A673 (cell line): ENCODE data around the gene NDUFB3. TPM values are rescaled to one million over a fixed set of nuclear protein-coding genes. Genes with fewer than 3 reads are reported as not detected.
A peak's percentile ranks its signal among the peaks of the same experiment; 100 is the strongest.
"Not testable (repeated sequence)": the region's sequence is repeated elsewhere in the genome, so short reads cannot be mapped to it uniquely, and the experiment has no call there.

Experiments used
- Bru-seq: library from RNA; stranded (reverse); fragments of 400-500 nt; gene quantifications from one replicate; lab custom pipeline; 2021; lab: Mats Ljungman, UMichigan
- BruChase-seq, 2 experiments: library from RNA; stranded (reverse); fragments of 400-500 nt; gene quantifications; one replicate each; lab custom pipeline; 2021; lab: Mats Ljungman, UMichigan
- BruUV-seq: library from RNA; stranded (reverse); fragments of 400-500 nt; replicated peaks from 2 replicates; lab custom pipeline; 2021; lab: Mats Ljungman, UMichigan
- CTCF ChIA-PET: fragments of 300-600 bp; sonication (Branson Sonifier 250); formaldehyde crosslinking; loops from one replicate; lab custom pipeline; 2022; ENCODE audit warnings: antibody characterized with exemption; lab: Charles Lee
- POLR2A ChIA-PET: fragments of 300-600 bp; sonication (Branson Sonifier 250); formaldehyde crosslinking; loops from one replicate; lab custom pipeline; 2022; ENCODE audit warnings: antibody characterized with exemption; ENCODE audit not compliant: low non-redundant PET; lab: Charles Lee
- DNase-seq: peaks from one replicate; pipeline ENCODE4 v3.0.0-alpha.2; 2015; ENCODE audit warnings: low spot score
- H3K27ac ChIP-seq: fragments of 200-600 bp; sonication (generic); 2 replicates; pipeline ENCODE4 v1.5.1; 2016; ENCODE audit warnings: mixed run types, low read depth, mild to moderate bottlenecking, mixed read lengths, antibody characterized with exemption, low read length; ENCODE audit not compliant: poor library complexity, severe bottlenecking
- H3K27me3 ChIP-seq: fragments of 200-600 bp; sonication (generic); replicated peaks from 2 replicates; pipeline ENCODE4 v1.6.1; 2017; ENCODE audit warnings: mixed run types, low read depth, mild to moderate bottlenecking, mixed read lengths, antibody characterized with exemption, low read length; ENCODE audit not compliant: insufficient read depth, poor library complexity
- H3K36me3 ChIP-seq: fragments of 200-600 bp; sonication (generic); 2 replicates; pipeline ENCODE4 v1.6.1; 2016; ENCODE audit warnings: mixed run types, mild to moderate bottlenecking, mixed read lengths, antibody characterized with exemption, low read length; ENCODE audit not compliant: insufficient read depth, poor library complexity, severe bottlenecking
- H3K4me1 ChIP-seq: fragments of 200-600 bp; sonication (generic); 2 replicates; pipeline ENCODE4 v1.6.1; 2017; ENCODE audit warnings: mixed run types, mild to moderate bottlenecking, mixed read lengths, antibody characterized with exemption, low read length; ENCODE audit not compliant: insufficient read depth, poor library complexity, severe bottlenecking
- H3K4me3 ChIP-seq: fragments of 200-600 bp; sonication (generic); 2 replicates; pipeline ENCODE4 v1.5.1; 2016; ENCODE audit warnings: low read depth, mixed run types, mild to moderate bottlenecking, mixed read lengths, low read length; ENCODE audit not compliant: poor library complexity, severe bottlenecking
- H3K9me3 ChIP-seq: fragments of 200-600 bp; sonication (generic); 2 replicates; pipeline ENCODE4 v1.6.1; 2016; ENCODE audit warnings: mixed run types, low read depth, mild to moderate bottlenecking, mixed read lengths, antibody characterized with exemption, low read length; ENCODE audit not compliant: poor library complexity, severe bottlenecking
- EZH2 ChIP-seq: fragments of 200-600 bp; sonication (generic); IDR thresholded peaks from 2 replicates; pipeline ENCODE4 v1.6.1; 2017; ENCODE audit warnings: borderline replicate concordance, low read depth, mild to moderate bottlenecking, mixed read lengths, antibody characterized with exemption, low read length; ENCODE audit not compliant: poor library complexity, severe bottlenecking
- intact Hi-C: fragments of 100-400 bp; cut with micrococcal nuclease; formaldehyde crosslinking; loops from one replicate; pipeline ENCODE4 v1.10.0; 2022; ENCODE audit not compliant: unreplicated experiment
- long read RNA-seq: library from polyadenylated mRNA; stranded (forward); transcript quantifications from one replicate; pipeline ENCODE4 v2.0.0, GENCODE V29; 2022
- total RNA-seq: library from RNA; stranded (reverse); gene quantifications from 2 replicates; pipeline ENCODE4 v1.2.3, GENCODE V29; 2021
- TF ChIP-seq, protein P1 (sequence below): fragments of 300-800, 200-600 bp; sonication (generic); conservative IDR thresholded peaks from 2 replicates; pipeline ENCODE4 v1.5.1; 2017; ENCODE audit warnings: low read depth, mild to moderate bottlenecking, antibody characterized with exemption, low read length, moderate library complexity, mixed read lengths

Gene NDUFB3
- 119 and 120 TPM in 2 replicates for total RNA-seq
- percentile 73 among the genes with signal in this experiment for Bru-seq, nascent RNA
- percentile 61 among the genes with signal in this experiment for BruChase-seq, experiment 1, labeled RNA remaining after a 2-hour chase
- percentile 67 among the genes with signal in this experiment for BruChase-seq, experiment 2, labeled RNA remaining after a 6-hour chase
- long read RNA-seq, transcript NDUFB3-201 (3 exons, 755 nt), result major isoform, 116 of 323 reads
- long read RNA-seq, partial matches to known transcripts, result 202 of 323 reads
- long read RNA-seq, other reads (novel, unspliced or antisense), result 4 of 323 reads

DNA sequence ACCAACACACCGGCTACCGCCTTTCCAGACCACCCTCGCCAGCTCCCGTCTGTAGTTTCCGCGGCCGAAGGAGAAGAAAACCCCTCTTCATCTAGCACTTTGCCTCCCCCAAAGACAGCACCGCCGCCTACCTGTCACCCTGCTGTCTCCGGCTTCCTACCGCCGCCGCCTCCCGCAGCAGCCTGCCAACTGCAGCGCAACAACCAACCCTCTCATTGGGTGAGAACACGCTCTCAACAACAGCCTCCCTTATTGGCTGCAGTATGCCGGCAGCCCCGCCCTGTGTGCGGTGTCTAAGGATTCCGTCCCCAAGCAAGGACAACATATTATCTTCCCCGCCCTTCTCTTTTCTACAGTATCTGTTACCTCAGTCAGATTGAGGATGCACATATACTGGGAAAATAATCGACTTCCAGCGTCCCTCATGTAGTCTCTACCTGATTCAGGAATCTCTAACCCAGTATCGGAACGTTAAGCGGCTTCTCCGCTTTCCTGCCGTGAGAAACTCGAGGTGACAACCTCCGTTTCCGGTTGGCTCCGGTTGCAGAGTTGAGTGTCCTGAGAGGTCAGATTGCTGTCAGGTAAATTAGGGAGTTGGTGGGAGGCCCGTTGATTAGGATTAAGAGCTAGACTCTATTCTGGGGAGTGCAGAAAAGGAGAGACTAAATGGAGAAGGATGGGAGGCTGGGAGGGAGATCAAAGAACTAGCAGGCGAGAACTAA lies at the start of gene NDUFB3, which contains the start of gene HYCC2:
TSS of gene NDUFB3 (plus strand) at position 523 of the 722 bp plus-strand sequence. CDS start 6,882 bp downstream, outside the sequence.
TSS of gene HYCC2 (minus strand) at position 193 of the 722 bp plus-strand sequence. CDS start 47,662 bp downstream, outside the sequence.
- intact Hi-C loops, result loop anchor here (2.0 to 5.0 kb wide), 2 partner anchors 46 to 87 kb away; partner anchors contain the start of gene CFLAR
- POLR2A ChIA-PET, result interaction anchor here (0.6 kb wide), 1 partner anchor 20 kb away, joined by 3 read pairs; no protein-coding TSS in a partner anchor
- TF ChIP-seq, protein P1, sequence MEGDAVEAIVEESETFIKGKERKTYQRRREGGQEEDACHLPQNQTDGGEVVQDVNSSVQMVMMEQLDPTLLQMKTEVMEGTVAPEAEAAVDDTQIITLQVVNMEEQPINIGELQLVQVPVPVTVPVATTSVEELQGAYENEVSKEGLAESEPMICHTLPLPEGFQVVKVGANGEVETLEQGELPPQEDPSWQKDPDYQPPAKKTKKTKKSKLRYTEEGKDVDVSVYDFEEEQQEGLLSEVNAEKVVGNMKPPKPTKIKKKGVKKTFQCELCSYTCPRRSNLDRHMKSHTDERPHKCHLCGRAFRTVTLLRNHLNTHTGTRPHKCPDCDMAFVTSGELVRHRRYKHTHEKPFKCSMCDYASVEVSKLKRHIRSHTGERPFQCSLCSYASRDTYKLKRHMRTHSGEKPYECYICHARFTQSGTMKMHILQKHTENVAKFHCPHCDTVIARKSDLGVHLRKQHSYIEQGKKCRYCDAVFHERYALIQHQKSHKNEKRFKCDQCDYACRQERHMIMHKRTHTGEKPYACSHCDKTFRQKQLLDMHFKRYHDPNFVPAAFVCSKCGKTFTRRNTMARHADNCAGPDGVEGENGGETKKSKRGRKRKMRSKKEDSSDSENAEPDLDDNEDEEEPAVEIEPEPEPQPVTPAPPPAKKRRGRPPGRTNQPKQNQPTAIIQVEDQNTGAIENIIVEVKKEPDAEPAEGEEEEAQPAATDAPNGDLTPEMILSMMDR, result peak; percentile 34
- no peak for TF ChIP-seq EZH2

DNA sequence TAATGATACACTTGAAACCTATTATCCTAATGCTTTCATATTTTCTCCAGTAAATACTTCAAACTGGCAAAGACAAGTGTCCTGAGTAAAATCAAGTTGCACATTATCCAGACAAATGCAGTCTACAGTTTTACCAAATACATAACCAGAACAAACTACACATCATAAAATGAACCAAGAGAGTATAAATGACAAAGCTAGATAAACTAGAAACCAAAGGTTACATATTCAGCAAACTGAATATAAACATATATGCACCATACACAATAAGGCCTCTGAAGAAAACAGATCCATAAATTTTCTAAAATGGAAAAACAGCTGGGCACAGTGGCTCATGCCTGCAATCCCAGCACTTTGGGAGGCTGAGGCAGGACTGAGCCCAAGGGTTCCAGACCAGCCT lies 47.3 kb upstream of the NDUFB3 start:
- POLR2A ChIA-PET, result no interaction called here

More for the DNA sequence above, at the start of gene NDUFB3, which contains the start of gene HYCC2:
- Histone ChIP-seq H3K4me1 (peaks cover 22% of the 10 kb centered on the region), H3K27me3 (no peaks in the 10 kb centered on the region), H3K36me3 (no peaks in the 10 kb centered on the region), H3K4me3 (peak within 1 kb of the TSS; percentile 76), H3K27ac (peak within 1 kb of the TSS; percentile 90), H3K9me3 (no peaks in the 10 kb centered on the region)
- BruUV-seq, result no TSS peak
- peak; percentile 95 for DNase-seq
- CTCF ChIA-PET, result interaction anchor here (2.8 kb wide), 1 partner anchor 87 kb away, joined by 15 read pairs; no protein-coding TSS in a partner anchor

DNA sequence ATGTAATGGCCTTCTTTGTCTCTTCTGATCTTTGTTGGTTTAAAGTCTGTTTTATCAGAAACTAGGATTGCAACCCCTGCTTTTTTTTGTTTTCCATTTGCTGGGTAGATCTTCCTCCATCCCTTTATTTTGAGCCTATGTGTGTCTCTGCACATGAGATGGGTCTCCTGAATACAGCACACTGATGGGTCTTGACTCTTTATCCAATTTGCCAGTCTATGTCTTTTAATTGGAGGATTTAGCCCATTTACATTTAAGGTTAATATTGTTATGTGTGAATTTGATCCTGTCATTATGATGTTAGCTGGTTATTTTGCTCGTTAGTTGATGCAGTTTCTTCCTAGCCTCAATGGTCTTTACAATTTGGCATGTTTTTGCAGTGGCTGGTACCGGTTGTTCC lies 37.4 kb upstream of the NDUFB3 start:
- intact Hi-C loops, H3K4me3 ChIP-seq, H3K27me3 ChIP-seq, H3K9me3 ChIP-seq, H3K4me1 ChIP-seq, POLR2A ChIA-PET, H3K36me3 ChIP-seq, CTCF ChIA-PET, BruUV-seq, H3K27ac ChIP-seq, DNase-seq: not testable (repeated sequence)

More for the DNA sequence above, 47.3 kb upstream of the NDUFB3 start:
- Histone ChIP-seq H3K27me3 (no peaks in the 10 kb centered on the region), H3K36me3 (no peaks in the 10 kb centered on the region), H3K27ac (no peak overlapping the region), H3K4me3 (no peak overlapping the region), H3K4me1 (no peaks in the 10 kb centered on the region), H3K9me3 (no peaks in the 10 kb centered on the region)
- CTCF ChIA-PET, result no interaction called here
- DNase-seq, result no peak
- intact Hi-C loops, result no loop called here
- BruUV-seq, result no TSS peak
- no peak for TF ChIP-seq EZH2
- TF ChIP-seq, protein P1, result no peak

DNA sequence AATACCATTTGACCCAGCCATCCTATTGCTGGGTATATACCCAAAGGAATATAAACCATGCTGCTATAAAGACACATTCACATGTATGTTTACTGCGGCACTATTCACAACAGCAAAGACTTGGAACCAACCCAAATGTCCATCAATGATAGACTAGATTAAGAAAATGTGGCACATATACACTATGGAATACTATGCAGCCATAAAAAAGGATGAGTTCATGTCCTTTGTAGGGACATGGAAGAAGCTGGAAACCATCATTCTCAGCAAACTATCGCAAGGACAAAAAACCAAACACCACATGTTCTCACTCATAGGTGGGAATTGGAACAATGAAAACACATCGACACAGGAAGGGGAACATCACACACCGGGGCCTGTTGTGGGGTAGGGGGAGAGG lies 33.4 kb upstream of the NDUFB3 start:
- H3K36me3 ChIP-seq, H3K27ac ChIP-seq, H3K27me3 ChIP-seq, DNase-seq, POLR2A ChIA-PET, BruUV-seq, H3K9me3 ChIP-seq, H3K4me3 ChIP-seq, intact Hi-C loops, CTCF ChIA-PET, H3K4me1 ChIP-seq: not testable (repeated sequence)
